WERI-Rb-1 (cell line): Measurements from ENCODE around the gene SCYL3.

Source experiments
- DNase-seq: peaks from one replicate; pipeline ENCODE4 v3.0.0-alpha.2; 2020
- H3K27ac ChIP-seq: fragments of 250-450 bp; sonication (Bioruptor Pico); 2 replicates; pipeline ENCODE4 v1.5.1; 2020; ENCODE audit warnings: mild to moderate bottlenecking, moderate library complexity
- H3K27me3 ChIP-seq: fragments of 250-450 bp; sonication (Bioruptor Pico); 2 replicates; pipeline ENCODE4 v1.5.1; 2021; ENCODE audit warnings: mild to moderate bottlenecking, low read depth, moderate library complexity; ENCODE audit not compliant: insufficient read depth, severe bottlenecking
- H3K36me3 ChIP-seq: fragments of 250-450 bp; sonication (Bioruptor Pico); 2 replicates; pipeline ENCODE4 v1.5.1; 2020; ENCODE audit warnings: mild to moderate bottlenecking, moderate library complexity
- H3K4me3 ChIP-seq: 2 replicates; pipeline ENCODE4 v1.5.1; 2011; ENCODE audit warnings: low read depth, mild to moderate bottlenecking, control low read depth, low read length
- H3K9me3 ChIP-seq: fragments of 250-450 bp; sonication (Bioruptor Pico); 2 replicates; pipeline ENCODE4 v1.5.1; 2021; ENCODE audit warnings: mild to moderate bottlenecking, moderate library complexity; ENCODE audit not compliant: severe bottlenecking
- TF ChIP-seq, protein P1 (sequence below): IDR thresholded peaks from 2 replicates; pipeline ENCODE4 v1.5.1; 2011; ENCODE audit warnings: low read depth, mild to moderate bottlenecking, control low read depth, inconsistent platforms, low read length

The SCYL3 gene

GRCh38 chr1:169889871-169890270 is 3.8 kb downstream of the SCYL3 start:
- DNase-seq = no peak
- Histone ChIP-seq H3K9me3 (no peaks in the 10 kb centered on the region), H3K27ac (no peak overlapping the region), H3K27me3 (no peaks in the 10 kb centered on the region), H3K4me3 (no peak overlapping the region), H3K36me3 (no peaks in the 10 kb centered on the region)
- TF ChIP-seq, protein P1, sequence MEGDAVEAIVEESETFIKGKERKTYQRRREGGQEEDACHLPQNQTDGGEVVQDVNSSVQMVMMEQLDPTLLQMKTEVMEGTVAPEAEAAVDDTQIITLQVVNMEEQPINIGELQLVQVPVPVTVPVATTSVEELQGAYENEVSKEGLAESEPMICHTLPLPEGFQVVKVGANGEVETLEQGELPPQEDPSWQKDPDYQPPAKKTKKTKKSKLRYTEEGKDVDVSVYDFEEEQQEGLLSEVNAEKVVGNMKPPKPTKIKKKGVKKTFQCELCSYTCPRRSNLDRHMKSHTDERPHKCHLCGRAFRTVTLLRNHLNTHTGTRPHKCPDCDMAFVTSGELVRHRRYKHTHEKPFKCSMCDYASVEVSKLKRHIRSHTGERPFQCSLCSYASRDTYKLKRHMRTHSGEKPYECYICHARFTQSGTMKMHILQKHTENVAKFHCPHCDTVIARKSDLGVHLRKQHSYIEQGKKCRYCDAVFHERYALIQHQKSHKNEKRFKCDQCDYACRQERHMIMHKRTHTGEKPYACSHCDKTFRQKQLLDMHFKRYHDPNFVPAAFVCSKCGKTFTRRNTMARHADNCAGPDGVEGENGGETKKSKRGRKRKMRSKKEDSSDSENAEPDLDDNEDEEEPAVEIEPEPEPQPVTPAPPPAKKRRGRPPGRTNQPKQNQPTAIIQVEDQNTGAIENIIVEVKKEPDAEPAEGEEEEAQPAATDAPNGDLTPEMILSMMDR = no peak

DNA sequence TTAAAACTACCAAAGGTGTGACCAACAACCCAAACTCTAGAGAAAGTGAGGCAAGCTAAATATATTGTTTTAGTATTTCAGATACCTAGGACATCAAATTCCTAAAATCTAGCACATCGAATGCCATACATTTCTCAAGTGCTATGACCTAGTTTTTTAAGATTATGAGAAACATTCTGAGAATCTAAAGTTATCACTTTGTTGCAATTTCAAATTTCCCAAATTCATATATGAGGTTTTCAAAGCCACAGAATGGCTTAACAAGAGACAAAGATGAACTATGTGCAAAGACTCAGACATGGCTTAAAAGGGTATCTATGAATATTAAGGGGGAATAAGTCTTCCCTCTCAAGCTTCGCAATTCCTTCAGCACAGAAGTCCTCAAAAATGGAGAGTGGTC is 6.8 kb downstream of the SCYL3 start:
- TF ChIP-seq, protein P1 = no peak
- no peaks in the 10 kb centered on the region for H3K36me3 ChIP-seq

GRCh38 chr1:169886422-169886821 is 7.3 kb downstream of the SCYL3 start:
- Histone ChIP-seq H3K9me3 (no peaks in the 10 kb centered on the region), H3K27me3 (no peaks in the 10 kb centered on the region), H3K4me3 (no peak overlapping the region), H3K27ac (no peak overlapping the region), H3K36me3 (no peaks in the 10 kb centered on the region)
- no peak for DNase-seq
- TF ChIP-seq, protein P1 = no peak

More for the DNA sequence above, 6.8 kb downstream of the SCYL3 start:
- H3K4me3 ChIP-seq = no peak overlapping the region
- H3K9me3 ChIP-seq = no peaks in the 10 kb centered on the region
- H3K27me3 ChIP-seq = no peaks in the 10 kb centered on the region
- H3K27ac ChIP-seq = no peak overlapping the region
- no peak for DNase-seq

DNA sequence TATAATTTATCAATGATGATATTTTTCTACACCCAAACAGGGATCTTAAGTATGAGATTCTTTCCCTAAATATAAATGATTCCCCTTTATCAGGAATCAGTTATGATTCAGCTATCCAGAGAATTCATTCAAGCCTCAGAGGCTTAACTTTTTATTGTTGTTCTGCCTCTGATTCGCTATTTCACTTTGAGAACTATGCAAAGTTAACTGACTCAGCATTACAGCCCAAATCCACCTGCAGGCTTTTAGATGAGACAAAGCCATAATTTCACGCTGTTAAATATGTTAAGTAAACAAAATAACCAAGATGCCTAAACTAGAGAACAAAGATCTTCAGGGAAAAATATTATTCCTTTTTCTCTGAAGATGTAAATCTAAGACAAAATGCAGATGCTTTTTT is 8.5 kb downstream of the SCYL3 start:
- no peaks in the 10 kb centered on the region for H3K27me3 ChIP-seq
- H3K4me3 ChIP-seq = no peak overlapping the region
- TF ChIP-seq, protein P1 = no peak
- no peak overlapping the region for H3K27ac ChIP-seq
- no peaks in the 10 kb centered on the region for H3K36me3 ChIP-seq
- H3K9me3 ChIP-seq = no peaks in the 10 kb centered on the region
- DNase-seq = no peak

DNA sequence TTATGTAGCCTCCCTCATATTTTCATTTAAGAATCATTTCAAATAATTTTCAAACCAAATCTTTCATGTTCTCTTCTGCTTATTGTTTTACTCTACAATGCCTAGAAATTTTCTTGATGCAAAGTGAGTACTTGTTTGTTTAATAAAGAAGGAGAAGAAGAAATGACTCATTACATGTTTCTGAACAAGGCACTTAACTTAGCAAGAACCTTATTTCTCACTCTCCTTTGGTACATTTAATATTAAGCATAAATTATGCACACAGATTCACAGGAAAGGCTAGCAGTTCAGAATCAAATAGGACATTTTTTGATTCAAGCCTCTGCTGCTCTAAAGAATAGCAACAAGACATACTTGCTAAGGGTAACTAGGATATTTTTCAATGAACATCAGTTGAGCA is 9.1 kb downstream of the SCYL3 start:
- H3K36me3 ChIP-seq = no peaks in the 10 kb centered on the region
- H3K27me3 ChIP-seq = no peaks in the 10 kb centered on the region
- no peak overlapping the region for H3K27ac ChIP-seq
- TF ChIP-seq, protein P1 = no peak
- H3K4me3 ChIP-seq = no peak overlapping the region
- no peak for DNase-seq
- no peaks in the 10 kb centered on the region for H3K9me3 ChIP-seq

GRCh38 chr1:169882039-169882511 is 11.6 kb downstream of the SCYL3 start:
- TF ChIP-seq, protein P1 = no peak
- Histone ChIP-seq H3K9me3 (no peaks in the 10 kb centered on the region), H3K36me3 (no peaks in the 10 kb centered on the region), H3K27ac (no peak overlapping the region), H3K4me3 (no peak overlapping the region), H3K27me3 (no peaks in the 10 kb centered on the region)
- DNase-seq = no peak
